Umbilical cord (tissue), 2 donors: ENCODE measurements around the gene RTKN2. TPM values are rescaled to one million over a fixed set of nuclear protein-coding genes. Genes with fewer than 3 reads are reported as not detected.
A peak's percentile ranks its signal among the peaks of the same experiment; 100 is the strongest.

Experiments used
- DNase-seq: peaks from one replicate; pipeline ENCODE4 v3.0.0-alpha.2; 2015; ENCODE audit warnings: low spot score
- total RNA-seq: library from RNA; depleted of rRNA; stranded (reverse); fragments of >200 nt; gene quantifications from one replicate; pipeline ENCODE4 v1.2.3, GENCODE V29; 2014; ENCODE audit warnings: low replicate concordance; ENCODE audit not compliant: insufficient read depth

Gene RTKN2
- total RNA-seq, 1 donor from 2014 or later, result 5.1 TPM

DNA sequence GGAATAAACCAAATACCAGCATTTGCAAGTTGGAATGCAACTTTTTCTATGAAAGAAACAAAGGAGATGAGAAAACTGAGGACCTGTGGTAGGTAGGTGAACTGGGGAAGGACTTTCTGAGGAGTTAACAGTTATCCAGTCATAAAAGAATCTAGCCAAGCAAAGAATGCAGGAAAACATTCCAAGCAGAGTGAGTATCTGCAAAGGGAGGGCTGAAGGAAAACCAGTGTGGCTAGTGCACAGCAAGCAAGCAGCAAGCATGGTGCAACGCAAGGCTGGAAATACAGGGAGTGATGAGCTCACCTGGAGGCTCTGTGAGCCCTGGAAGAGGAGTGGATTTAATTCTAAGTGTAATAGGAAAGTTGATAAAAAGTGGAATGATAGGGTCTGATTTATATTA, 44.0 kb downstream of the RTKN2 start:
- peak; percentile 10 for DNase-seq

DNA sequence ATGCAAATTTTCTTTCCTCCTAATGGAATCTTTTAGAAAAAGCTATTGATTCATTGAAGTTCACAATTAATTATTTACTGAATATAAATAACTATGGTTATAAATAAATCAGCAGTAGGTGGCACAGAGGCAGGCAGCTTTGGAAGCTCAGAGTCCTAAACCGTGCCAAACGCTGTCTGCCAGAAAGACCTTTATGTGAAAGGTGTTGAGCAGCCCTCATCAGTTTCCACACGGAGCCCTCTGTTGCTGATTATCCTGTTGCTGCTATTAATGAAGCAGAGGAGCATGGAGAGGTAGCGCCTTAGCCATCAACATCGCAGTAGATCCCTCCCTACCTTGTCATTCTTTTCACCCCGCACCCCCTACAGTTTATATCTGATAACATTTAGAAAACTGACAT, 51.0 kb downstream of the RTKN2 start:
- DNase-seq, result no peak

DNA sequence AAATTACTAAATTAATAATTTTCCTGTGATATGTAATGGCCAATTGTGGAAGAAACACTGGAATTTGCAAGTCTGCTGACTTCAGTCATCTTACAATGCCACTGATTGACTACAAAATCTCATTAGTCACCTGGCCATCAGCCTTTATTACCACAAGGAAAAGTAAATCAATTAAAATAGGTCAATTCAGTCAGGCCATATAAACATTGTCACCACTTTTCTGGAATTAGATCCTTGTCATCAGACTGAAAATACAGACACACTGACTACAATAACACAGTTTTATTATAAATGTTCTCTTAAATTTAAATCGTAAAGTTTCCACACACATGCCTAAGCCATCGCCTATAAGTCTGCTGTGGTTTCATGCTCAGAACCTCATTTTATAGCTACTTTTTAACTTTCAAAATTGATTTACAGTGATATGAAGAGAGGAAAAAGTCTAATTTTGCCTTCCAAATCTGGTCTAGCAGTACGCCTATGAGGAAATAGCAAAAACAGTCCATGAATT, 54.2 kb downstream of the RTKN2 start:
- no peak for DNase-seq

DNA sequence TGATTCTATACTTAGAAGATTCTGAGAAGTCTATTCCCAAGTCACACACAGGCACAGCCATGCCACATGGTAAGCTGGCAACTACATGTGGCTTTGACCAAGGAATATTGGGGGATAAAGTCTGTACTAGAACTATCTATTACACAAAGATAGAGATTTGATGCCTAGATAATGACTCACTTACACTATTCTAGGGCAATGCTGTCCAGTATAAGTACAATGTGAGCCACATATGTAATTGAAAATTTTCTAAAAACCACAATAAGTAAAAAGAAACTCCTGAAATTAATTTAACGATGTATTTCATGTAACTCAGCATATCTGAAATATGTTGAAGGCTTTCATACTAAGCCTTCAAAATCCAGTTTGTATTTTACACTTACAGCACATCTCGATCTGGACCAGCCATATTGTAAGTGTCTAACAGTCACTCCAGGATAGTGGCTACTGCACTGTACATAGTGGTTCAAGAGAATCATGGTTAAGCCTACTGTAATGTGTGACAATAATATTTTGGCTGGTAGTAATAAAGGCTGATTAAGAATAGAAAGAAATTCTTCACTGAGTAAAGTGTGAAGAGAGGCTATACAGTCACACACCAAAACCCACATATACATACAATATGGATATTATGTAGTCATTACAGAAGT, 62.8 kb downstream of the RTKN2 start:
- DNase-seq, result no peak

DNA sequence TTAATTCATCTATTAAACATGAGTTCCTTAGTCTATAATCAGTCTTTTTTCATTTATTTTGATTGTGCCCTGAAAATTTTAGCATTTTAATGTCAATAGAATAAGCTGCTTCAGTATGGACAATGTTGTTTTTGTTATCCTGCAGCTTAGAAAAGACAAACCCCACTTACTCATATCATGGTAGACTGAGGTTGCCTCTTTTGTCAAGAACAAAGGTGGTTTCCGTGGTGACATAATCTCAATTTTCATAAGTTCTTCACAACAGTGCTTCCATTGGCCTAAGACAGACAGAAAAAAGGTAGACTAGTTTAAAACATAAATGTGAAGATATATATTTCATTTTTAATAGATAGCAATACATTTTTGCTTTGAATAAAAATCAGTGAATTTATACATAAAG, 69.1 kb downstream of the RTKN2 start:
- no peak for DNase-seq

DNA sequence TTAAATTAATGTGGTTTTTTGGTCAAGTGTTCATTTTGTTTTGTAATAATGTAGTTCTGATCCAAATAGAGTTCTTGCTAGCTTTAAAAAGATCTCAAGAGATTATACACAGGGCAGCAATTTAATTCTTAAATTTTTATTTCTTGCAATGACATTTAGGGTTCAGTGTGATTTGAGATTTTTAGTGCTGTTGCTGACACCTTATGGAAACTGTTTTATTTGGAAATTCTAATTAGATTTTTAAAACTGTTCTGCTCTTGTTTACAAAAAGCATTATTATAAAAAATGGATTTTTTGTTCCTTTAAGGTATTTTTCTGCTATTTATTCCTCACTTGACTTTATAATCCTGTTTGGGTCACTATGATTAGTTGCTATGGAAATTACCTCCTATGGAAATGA, 72.1 kb downstream of the RTKN2 start:
- no peak for DNase-seq

DNA sequence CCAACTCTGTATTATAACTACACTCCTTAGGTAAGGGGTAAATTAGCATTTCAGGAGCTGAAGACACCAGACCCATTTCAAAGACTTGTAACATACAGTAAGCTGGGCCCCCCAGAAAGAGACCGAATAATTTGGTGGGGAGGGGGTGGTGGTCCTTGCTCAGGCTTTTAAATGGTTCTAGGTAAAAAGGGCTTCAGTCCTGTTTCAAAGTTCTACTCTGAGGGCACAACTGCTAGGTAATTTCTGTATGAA, 73.0 kb downstream of the RTKN2 start:
- DNase-seq, result no peak

DNA sequence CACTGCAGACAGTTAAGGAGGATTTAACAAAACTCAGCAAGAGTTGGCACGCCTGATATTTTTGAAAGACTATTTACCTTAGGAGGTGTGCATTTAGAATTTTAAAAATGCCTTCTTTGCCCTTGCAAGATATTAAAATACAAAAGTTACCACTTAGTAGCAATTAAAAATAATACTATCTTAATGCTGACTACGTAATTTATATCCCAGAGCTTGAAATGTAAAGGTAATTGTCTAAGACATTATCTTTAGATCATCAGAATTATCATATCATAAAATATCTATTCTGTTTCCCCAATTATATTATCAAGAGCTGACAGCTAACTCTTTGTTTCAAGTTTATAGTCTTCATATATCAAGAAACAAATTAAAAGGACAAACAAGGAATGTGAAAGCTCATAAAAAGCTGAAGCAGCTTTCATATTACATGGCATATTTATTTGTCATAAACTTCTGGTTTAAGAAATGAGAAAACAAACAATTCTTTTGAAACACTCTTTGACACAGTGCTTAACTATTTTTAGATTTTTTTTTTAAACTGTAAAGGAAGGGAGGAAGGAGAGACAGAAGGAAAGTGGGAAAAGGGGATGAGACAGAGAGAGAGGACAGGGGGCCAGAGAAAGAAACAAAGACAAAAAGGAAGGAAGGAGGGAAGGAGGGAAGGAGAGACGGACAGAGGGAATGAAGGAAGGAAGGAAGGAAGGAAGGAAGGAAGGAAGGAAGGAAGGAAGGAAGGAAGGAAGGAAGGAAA, 73.5 kb downstream of the RTKN2 start:
- no peak for DNase-seq

DNA sequence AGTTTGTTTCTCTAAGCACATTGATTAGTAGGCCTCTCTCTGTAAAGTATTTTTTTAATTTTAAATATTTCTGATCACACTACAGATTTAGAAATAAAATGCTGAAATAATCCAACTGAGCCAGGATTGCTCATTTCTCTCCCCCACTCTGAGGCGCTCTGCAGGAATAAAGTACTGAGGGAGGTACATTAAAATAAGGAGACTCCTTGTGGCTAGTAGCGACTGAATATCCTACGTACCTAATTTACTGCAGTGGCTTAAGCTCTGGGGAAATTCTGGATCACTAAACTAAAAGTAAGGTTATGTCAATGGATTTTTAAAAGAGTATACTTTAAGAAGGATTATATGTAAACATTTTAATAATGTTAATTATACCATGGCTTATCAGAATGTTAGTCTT, 75.2 kb downstream of the RTKN2 start:
- DNase-seq, result no peak

DNA sequence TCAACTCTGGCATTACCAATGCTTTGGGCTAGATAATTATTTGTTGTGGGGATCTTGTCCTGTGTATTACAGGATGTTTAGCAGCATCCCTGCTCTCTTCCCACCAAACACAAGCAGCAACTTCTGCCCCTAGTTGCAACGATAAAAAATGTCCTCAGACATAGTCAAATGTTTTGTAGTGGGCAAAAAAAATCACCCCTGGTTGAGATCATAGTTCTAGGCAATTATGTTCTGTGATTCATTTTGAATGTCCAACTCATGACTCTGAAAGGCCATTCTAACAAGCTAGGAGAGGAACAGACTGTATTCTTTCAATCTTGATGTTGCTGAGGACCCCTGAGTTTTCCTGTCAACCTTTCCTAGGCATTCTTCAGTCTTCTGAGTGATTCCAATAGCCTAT, 79.5 kb downstream of the RTKN2 start:
- DNase-seq, result no peak

DNA sequence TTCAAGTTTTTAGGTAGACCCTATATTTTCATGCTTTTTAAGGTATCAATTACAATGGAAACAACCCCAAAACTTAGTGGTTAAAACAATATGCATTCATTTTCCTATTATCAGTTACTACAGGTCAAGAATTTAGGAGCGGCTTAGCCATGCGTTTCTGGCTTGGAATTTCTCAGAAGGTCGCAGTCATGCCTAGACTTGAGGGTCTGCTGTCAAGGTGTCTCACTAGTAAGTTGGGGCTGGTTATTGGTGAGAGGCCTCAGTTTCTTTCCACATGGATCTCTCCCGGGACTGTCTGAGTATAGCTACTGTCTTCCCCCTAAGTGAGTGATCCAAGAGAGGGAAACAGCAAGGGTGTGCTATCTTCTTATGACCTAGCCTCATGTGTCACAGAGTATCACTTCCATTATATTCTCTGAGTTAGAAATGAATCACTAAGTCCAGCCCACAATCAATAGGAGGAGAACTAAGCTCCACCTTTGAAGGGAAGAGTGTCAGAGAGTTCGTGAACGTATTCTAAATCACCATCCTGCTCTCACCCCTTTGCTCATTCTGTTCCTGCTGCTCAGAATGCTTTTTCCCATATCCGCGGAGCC, 80.5 kb downstream of the RTKN2 start:
- no peak for DNase-seq

DNA sequence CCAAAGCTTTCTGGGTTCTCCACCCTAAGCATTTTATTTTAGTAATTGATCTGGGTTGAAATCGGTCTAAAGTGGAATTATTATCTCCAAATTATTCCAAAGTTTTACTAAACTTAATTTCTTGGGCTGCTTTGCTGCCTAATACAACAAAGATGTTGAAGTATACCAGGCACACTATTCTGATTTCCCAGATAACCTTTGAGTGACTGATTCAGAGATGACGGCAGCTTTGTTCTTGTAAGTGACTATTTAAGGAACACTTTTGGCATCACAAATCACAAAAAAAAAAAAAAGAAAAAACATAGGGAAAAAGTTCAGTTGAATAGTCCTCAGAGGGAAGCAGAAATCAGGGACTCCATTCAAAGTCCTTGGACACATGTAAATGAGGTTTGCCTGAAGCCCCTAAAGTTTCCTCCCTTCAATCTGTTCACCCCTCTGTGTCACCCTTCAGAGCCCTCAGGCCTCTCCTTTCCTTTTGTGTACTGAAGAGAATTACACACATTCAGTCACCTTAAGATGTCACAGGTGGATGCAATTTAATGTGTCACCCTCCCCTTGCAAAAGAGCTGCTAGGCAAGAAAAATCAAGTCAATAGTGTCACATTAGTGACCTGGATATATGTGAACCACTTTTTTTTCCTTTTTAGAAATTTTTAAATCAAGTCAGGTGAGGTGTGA, 81.5 kb downstream of the RTKN2 start:
- peak; percentile 48 for DNase-seq

DNA sequence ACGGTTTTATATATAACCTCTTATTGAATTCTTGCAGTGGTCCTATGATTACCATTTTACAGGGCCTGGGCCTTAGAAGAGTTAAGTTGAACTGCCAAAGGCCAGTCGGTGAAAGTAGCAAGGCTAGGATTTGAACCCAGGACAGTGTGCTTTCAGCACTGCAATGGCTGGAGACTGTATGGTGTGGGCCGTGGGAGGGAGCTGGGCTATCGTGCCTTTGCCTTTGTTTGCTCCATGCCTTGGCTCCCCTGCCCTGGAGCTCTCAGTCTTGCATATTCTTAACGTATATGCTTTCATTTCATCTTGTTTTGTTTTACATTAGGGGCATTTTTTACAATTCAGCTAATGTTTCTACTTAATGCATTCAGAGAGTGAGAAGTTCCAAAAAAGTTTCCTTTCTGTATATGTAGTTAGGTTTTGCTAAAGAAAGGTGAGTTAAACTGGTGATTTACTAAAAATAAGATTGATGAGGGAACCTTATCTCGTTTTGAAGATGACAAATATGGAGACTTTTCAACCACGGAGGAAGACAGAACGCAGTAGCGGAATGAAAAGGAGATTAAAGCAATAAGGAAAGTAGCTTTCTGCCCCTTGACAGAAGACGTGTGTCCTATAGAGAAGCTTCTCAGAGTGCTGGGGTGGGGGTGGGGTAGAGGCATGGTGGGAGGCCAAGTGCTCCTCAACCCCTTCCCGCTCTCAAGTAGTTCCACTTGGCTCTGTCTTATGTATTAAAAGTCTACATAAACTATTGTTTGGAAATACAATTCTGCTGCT, 82.5 kb downstream of the RTKN2 start:
- peak; percentile 15 for DNase-seq

DNA sequence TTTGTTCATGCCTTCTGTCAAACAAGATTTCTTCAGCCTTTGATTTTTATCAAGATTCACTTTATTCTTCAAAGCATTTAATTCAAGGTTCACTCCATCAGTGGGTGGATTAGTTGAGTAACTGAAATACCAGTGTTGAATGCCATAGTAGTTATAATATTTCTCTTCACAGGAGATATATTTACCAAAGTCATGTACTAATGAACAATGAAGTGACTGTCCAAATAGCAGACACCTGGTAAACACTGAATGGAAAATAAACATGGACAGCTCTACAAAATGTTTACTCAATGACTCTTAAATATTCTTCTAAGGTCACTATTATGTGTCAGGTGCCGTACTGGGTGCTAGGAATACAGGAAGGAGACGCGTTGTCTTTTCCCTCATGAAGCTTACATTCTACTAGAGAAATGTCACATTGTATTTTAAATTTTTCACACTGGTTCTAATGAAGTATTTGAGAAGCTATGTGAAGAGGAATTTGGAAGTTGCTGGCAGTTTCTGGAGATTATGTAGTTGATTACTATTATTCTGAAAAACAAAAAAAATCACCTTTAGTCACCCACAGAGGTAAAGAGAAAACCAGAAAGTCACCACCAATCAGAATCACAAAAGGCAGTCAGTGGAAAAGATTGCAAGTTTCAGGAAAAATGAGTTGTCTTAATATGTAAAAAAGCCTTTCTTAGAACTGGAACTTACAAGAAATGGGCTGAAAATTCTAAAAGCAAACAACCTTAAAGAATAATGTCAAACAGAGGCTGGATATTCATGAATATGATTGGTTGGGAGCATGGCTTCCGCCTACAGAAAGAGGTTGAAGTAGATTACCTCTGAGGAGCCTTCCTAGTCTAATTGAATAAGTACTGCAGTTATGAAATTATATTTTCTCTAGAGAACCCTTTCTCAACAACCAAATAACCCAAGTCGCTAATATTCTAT, 84.5 kb downstream of the RTKN2 start:
- no peak for DNase-seq

DNA sequence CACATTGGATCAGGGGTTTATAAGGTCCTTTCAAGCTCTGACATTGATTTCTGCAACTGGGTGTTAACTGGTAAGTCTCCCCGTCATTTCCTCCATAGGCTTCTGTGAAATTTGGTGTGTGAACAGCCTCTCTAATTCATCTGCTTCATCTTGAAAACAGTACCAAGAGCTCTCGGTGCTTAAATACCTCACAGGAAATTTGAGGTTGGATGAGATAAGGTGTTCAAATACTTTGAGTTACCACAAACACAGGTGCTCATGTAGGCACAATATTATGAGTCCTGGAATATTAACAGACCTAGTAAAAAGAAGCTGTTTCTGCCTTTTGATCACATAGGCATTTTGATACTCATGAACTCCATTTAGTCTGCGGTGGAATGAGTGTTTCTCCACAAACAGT, 85.2 kb downstream of the RTKN2 start:
- DNase-seq, result no peak

DNA sequence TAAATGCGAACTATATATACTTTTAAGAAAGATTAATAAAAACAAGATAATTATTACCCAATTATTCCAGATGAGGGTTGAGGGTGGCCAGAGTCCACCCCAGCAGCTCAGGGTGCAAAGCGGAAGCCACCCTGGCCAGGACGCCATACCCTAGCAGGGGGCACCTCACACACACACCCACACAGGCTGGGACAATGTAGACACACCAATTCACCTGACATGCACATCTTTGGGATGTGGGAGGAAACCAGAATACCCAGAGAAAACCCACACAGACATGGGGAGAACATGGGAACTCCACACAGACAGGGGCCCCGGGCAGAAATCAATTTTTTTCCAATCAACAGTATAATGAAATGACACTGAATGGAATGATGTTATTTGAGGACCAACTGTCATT, 86.0 kb downstream of the RTKN2 start:
- DNase-seq, result no peak

DNA sequence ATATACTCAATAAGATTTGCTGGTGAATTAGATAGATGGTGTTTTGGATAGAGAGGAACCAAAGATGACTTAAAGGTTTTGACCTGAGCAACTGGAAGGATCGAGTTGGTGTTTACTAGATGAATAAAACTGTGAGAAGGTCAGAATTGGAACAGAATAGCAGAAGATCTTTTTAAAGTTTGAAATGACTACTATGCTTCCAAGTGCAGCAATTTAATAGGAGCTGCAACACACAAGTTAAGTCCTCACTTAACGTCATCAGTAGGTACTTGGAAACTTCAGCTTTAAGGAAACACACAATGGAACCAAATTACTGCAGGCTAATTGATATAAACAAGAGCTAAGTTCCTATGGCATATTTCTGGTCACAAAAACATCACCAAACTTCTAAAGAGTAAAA, 86.5 kb downstream of the RTKN2 start:
- DNase-seq, result no peak

DNA sequence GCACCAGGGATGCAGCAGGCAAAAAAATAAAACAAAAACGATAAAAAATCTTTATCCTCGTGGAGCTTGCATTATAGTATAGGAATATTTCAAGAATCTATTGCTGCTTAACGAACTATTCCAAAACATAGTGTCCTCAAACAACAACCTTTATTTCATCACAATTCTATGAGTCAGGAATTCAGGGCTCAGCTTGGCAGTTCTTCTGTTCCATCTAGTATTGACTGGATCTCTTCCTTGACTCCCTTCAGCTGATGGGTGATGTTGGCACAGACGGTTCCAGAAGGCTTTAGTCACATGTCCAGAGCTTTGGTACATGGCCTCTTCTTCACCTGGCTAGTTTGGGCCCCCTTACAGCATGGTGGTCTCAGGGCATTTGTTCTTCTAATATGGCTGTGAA, 88.0 kb downstream of the RTKN2 start:
- DNase-seq, result no peak

DNA sequence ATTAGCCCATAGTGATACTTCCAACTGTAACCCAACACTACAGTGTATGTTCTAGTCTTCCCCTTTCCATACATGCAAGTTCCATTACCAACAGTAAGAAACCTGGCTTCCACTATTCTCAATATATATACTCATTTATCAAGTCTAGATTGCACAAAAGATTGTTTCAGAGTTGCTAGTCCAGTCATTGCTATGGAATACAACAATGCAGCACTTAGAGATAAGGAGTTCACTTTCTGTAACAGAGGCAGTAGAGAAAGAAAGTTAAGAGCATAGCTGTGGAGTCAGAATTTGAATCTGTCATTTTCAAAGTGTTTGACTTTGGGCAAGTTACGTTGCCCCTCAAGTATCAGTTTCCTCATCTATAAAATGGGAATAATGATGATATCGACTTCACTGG, 90.1 kb downstream of the RTKN2 start:
- DNase-seq, result no peak

DNA sequence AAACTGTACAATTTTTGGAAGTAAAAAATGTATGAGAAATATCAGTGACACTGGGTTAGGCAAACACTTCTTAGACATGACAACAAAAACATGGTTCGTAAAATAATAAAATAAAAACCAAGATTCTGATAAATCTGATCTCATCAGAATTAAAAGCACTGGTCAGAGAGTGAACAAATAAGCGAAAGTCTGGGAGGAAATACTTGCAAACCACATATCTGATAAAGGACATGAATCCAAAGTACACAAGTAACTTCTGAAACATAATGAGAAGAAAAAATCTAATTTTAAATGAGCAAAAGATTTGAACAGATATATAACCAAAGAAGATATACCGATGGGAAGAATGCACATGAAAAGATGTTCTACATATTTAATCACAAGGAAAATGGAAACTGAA, 91.5 kb downstream of the RTKN2 start:
- no peak for DNase-seq

DNA sequence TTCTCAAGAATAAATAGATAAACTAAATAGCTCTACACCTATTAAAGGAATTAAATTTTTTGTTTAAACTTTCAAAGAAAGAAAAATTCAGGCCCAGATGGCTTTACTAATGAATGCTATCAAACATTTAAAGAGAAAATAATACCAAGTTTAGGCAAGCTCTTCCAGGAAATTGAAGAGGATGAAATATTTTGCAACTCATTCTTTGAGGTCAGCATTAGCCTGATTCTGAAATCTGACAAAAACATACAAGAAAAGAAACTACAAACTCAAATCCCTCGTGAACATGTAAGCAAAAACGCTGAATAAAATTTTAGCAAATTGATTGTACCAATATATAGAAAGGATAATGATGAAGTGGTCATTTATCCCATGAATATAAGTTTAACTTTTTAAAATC, 93.4 kb downstream of the RTKN2 start:
- no peak for DNase-seq
